Measurements from ENCODE around the gene CACNA1S.

CACNA1S gene

DNA sequence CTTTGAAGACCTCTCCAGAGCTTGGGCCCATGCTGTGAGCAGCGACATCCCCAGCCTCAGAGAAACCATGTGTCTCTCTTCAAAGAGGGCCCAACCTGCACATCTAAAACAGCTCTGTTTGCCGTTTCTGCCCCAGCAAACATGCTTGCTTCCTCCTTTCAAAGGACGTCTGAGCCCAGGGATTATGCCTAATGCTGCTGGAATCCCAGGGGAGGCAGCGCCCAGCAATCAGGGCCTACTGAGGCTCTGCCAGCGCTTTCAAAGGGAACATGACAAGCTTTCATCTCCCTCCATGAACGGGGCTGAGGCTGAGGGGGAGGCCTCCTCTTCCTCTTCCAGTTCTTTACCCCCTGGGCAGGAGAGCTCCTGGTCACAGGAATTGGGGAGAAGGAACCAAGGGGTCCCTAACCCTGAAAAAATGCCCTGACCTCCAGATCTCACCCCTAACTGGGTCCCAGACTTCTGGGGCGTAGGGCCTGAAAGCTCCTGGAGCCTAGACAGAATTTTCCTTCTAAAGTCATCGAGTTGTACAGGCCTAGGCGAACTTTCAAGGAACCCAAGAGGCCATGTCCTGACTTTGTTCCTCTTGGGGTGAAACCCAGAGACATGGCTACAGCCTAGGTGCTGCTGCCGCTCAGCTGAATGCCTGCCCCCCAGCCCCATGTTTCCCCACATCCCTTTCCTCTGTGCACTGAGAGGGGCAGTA is 28.2 kb upstream of the CACNA1S start:
- DNase-seq, result no peak

DNA sequence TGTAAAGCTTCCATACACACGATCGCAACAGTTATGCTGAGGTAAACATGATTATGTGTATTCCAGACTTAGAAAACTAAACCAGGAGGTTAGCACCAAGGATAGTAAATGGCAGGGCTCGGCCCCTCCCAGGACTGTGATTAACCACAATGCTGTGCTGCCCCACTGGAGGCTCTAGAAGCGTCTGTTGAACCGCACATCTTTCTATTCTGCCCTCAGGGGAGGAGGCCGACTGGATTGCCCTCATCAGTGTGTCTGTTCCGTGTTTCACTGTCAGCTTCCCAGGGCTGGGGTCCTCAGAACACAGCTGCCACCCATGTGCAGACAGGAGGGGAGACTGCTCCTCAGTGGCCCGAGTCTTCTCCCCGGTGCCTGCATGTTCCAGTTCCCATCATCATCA is 27.5 kb upstream of the CACNA1S start:
- no peak for DNase-seq

DNA sequence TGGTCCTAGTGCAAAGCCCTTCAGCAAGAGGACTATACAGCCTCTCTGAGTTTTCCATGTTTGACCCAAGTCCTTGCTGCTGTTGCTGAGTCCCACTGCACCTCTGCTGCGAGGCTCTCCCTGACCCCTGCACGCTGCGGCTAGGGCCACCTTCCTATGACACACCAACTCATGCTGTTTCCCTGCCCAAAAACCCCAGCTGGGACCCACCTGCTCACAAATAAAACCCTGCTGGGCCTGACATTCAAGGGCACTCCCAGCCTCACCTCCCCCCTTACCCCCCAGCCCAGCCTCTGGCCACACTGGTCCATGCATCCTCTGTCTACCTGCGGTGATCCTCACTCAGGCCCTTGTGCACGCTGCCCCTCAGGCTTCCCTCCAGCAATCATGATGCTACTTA is 27.1 kb upstream of the CACNA1S start:
- DNase-seq, result no peak

DNA sequence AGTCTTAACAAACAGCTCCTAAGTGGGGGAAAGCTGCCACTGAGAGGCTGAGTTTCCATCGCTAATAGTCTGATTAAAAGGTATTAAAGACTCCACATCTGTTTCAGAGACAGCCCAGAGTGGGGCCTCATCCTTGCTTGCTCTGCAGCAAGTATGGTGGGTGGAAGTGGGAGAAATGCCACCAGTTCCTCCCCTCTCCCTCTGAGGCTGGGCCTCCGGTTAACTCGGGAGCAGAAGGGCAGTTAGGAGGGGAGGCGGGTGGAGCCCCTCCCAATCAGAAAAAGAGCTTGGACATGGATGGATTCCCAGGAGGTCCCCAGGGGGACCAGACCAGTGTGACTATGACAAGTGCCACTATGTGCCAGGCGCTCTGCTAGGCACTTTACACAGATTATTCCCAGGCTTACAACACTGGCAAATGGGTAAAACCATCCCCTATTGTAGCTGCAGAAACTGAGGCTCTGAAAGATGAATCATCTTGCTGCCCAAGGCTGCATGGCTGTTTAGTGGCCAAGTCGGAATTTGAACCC is 26.1 kb upstream of the CACNA1S start:
- DNase-seq, result no peak

DNA sequence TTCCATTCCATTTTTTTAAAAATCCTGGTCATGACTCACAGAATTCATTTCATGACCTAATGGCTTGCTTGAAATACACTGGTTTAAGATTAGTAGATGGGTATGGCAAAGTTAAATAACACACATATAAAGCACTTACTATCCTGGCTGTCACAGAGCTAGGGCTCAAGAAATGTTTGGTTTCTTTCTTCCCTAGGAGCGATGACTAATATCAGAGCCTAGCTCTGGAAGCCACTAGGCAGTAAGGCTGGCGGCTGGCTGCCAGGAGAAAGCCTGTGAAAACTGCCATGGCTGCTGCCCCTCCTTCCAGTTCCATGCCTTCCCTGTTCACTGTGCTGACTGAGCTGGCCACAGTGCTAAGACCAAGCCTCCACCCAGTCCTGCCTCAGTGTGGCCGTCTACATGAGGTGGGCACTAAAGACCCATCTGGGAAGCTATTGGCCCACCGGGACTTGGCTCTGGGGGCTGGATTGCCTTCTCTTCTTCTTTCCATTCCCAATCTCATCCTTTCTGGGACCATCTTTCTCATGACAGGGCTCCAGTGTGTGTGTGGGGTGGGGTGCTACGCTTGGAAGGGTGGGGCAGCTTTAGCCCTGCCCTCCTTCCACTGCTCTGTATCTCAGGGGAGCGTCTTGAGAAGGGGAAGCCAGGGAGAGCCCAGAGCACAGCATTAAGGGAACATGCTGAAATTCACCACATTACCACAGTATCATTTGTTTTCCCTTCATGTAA is 25.5 kb upstream of the CACNA1S start:
- no peak for DNase-seq

DNA sequence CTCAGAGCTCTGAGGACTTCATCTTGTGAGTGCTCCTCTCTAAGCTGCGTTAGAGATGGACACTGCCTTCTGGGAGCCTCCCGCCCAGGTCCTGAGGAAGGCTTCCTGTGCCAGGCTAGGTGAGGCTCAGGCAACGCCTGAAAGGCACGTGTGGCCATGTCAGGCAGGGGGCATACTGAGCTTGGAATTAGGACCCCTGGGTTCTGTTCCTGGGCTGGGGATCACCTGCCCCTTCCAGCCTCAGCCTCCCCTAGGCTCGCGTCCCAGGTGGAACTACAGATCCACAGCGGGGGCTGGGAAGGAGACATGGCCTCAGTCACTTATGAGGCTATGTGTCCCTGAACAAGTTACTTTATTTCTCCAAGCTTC is 24.8 kb upstream of the CACNA1S start:
- no peak for DNase-seq

DNA sequence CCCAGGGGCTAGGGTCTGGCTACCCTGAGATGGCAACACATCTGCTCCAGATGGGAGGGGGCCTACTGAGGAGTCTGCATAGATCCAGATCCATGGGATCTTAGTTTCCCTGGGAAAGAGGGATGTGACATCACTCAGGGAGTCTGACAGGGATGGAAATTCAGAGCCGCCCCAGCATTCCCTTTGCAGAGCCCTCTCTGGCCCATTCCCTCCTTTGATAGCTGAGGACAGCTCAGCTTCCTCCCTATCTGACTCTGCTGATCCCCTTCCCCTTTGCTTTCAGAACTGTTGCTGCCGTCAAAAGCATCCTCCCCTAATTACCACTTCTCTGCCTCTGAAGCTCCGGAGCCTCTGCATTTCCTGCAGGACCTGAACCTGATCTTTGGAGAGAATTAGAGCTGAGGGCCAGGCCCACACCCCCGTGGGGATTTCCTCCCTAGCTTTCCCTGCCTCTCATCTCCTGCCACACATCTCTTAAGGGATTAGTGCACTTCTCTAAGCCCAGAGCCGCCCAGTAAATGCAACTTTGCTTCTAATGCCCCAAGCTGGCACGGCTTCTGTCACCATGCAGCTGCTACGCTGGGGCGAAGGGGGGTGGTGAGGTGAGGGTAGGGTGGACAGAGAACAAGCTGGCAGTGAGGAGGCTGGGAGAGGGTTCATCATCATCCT is 24.3 kb upstream of the CACNA1S start:
- DNase-seq, result no peak

DNA sequence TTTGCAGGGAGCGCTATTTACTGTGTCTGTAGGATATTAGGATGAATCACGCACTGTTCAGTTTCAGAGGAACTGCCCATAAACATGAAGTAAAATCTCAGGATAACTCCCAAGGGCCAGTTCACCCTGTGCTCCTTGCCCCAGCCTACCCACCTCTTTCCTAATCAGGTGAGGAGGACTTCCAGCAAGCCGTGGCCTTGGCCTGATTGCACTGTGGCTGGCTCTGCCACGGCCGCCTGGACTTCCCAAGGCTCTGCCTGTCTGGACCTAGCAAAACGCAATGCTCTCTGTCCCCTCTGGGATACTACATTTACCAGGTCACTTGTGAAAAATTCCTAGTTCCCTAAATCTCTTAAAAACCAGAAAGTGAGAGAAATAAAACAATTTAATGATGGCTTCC is 22.2 kb upstream of the CACNA1S start:
- no peak for DNase-seq

DNA sequence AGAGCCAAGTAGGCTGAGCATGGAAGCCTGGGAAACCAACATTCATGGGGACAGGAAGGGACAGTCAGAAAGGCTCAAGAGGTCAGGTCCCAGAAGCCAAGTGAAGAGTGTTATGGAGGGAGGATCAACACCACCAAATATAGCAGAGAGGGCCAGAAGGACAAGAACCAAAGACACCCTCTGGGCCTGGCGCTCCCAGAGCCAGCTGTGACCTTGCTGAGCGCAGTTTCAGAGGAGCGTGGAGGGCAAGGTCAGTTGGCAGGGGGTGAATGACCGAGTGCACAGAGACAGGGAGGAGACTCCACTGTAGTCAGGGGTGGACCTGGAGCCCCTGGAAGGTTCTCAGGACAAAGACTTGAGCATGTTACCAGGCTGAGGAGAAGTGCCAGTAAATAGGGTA is 19.2 kb upstream of the CACNA1S start:
- no peak for DNase-seq

DNA sequence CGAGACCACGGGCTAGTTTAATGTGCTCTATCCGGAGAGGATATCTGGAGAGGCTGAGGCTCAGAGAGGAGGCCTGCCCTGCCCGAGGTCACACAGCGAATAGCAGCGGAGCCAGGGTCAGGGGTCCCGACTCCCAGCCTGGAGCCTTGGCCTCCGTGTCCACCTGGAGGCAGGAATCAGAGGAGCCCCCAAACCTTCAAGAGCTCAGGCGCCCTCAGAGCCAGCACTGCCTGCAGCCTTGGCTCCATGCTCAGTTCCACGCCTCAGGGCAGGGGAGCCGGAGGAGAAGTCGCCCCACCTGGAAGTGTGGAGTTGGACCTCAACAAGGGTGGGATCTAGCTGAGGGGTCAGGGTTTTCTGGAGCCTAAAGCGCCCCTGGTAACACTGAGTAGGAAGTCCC is 16.7 kb upstream of the CACNA1S start:
- DNase-seq, result no peak

DNA sequence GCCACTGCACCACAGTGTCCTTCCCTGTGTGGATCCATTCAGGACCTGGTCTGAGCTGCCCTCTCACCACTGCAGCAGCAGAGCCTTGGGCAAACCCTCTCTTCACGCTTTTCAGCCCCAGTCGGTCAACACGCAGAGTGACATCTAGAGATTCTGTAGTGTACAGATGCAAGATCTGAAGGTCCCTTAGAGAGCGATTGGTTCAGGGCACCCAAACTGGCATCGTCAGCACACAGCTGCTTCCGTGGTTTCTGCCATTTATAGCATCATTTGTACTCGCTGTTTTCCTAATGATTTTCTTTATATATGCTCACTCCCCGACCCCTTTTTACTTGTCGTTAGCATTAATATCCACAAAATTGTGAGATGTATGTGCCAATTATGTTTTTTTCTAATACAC is 16.2 kb upstream of the CACNA1S start:
- DNase-seq, result no peak

DNA sequence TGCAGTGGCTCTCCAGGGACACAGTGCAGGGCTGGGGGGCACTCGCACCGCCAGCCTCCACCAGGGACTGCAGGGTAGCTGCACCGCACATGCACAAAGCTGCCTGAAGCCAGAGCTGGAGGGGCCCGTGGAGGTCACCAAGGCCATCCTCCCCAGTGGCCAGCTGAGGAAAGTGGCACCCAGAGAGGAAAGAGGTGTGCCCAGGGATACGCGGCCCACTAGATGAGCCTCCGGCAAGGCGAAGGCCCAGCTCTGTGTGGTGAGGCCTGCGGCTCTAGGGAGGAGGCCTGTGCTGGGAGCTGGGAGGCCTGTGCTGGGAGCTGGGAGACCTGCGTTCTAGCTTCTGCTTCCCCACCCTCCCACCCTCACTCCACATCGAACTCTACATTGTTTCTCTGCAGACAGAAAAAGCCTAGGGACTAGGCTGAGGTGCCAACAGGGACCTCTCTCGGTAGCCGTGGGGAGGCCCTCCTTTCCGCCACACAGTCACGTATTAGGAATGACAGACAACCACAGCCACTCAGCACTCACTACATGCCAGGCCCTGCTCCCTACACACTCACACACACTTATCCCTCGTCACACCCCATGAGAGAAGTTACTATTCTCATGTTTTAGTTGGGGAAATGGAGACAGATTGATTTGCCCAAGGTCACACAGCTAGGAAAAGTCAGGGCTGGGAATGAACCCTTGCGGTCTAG is 15.7 kb upstream of the CACNA1S start:
- DNase-seq, result no peak

DNA sequence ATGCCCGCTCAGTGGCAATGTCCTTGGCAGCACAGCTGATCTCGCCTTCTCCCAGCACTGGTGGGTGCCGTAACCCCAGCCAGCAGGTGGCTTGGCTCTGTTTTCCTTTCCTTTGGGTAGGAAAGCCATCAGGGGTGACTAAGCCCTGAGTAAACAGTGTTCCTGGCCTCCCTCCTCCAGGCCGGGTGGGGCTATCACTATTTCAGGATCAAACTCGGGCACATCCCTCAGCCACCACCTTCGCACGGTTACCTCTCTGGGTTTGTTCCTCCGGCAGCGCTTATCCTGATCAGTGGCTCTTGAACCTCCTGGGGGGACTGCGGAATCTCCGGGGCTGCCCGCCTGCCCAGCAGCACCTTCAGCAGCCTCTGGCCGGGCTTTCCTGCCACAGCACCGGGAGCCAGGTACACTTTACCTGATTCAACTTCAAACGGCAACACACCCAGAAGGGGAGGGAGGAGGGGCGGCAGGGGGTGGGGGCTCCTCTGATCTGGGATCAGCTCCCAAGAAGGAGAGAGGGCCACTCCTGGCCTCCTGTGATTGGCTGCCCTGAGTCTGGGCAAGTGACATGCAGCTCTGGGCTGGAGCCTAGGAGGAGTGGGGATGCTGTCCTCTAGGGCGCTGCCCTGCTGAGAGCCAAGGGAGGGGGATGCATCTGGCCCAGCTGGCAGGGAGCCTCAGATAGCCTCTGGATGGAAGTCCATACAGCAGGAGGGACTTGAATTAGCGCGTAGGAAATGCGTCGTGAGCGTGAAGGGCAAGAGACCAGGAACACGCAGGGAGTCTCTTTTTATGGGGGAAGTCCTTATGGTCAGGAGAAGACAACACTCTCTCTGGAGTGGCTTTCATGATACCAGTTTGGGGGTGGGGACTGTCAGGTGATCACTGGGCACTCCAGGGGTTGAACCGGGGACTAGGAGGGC is 14.9 kb upstream of the CACNA1S start, which contains the start of gene ASCL5:
Gene ASCL5 (minus strand): TSS at position 353 of the 923 bp plus-strand sequence. CDS start 11,812 bp downstream, outside the sequence.
- DNase-seq, result no peak

DNA sequence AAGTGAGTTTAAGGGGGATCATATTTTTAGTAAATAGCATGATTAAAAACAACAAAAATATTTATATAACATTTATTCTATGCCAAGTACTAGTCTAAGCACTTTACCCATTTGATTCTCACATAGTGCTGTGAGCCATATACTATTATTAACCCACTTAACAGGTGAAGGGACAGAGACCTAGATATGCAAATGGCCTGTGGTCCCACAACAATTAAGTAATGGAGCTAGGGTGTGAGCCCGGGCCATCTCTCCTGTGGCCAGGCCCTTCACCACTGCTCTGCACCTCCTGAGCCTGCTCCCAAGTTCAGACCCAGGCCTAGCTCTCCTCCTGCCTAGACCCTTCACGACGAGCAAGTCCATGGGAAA is 14.2 kb upstream of the CACNA1S start:
- no peak for DNase-seq

DNA sequence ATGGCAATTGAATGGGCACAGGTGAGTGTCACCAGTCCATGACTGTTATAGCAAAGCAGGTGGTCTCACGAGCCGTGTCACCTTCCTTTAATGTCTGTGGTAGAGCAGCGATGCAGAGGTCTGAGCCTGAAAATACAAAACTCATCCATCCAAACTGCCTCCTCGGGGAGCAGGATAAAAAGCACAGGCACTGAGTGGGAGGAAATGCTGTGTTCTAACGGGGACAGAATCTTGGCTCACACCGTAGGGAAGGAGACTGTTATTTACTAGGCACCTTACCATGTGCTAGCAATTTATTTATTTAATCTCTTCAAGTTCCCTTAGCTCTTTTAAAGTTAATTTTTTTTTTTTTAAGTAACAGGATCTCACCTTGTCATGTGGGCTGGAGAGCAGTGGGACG is 13.6 kb upstream of the CACNA1S start:
- DNase-seq, result no peak

DNA sequence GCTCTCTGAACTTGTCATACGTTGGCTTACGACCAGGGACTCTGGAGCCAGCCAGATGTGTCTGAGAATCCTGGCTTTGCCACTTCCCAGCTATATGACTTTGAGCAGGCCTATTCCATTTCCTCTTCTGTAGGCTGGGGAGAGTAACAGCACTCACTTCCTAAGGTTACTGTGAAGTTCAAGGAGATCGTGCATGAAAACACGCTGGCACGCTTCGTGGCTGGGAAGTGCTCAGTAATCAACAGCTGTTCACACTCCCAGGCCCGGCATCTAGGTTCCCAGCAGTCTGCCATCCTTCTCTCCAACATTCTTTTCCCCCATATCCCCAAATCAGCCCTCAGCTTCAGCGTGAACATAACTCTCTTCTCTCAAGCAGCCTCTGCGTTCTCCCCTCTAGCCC is 12.8 kb upstream of the CACNA1S start:
- no peak for DNase-seq

DNA sequence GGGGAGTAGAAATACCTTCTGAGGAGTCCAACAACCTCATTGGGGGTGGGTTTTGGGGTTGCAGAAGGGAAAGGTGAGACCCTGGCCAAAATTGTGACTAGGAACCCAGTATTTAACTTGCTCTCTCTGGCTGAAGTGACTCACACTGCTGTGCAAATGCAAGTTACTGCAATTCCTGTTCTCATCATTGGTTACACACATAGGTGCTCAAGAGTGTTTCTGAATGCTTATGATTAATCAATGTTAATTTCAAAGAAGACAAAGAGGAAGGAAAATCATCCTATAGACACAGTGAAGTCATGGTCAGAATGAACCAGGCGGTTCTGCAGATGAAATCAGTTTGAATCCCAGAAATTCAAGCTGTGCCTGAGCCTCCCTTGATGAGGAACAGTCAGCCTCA is 11.6 kb upstream of the CACNA1S start:
- no peak for DNase-seq

DNA sequence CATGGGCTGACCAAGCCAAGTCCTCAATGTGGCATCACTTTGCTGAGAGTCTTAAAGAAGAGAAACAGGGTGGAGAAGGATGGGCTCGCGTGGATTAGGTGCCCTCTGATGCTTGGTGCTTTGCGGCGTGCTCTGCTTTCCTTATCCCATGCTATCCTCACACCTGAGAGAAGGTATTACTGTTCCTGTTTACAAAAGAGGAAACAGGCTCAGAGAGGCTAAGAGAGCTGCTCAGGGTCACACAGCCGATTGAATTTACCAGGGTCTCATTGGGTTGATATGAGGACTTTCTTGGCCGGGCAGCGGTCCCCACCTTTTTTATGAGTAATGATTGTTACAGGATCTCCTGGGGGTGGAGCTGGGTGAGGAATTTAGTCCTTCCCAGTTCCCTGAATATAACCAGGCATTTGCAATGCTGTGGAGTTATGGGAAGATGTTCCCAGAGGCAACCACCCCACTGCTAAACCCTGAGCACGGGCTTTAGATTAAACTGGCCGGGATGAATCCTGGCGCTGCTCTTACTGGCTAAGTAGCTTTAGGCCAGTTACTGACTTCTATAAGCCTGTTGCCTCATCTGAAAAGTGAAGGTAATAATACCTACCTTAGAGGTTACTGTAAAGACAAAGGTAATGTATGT is 10.2 kb upstream of the CACNA1S start:
- no peak for DNase-seq

DNA sequence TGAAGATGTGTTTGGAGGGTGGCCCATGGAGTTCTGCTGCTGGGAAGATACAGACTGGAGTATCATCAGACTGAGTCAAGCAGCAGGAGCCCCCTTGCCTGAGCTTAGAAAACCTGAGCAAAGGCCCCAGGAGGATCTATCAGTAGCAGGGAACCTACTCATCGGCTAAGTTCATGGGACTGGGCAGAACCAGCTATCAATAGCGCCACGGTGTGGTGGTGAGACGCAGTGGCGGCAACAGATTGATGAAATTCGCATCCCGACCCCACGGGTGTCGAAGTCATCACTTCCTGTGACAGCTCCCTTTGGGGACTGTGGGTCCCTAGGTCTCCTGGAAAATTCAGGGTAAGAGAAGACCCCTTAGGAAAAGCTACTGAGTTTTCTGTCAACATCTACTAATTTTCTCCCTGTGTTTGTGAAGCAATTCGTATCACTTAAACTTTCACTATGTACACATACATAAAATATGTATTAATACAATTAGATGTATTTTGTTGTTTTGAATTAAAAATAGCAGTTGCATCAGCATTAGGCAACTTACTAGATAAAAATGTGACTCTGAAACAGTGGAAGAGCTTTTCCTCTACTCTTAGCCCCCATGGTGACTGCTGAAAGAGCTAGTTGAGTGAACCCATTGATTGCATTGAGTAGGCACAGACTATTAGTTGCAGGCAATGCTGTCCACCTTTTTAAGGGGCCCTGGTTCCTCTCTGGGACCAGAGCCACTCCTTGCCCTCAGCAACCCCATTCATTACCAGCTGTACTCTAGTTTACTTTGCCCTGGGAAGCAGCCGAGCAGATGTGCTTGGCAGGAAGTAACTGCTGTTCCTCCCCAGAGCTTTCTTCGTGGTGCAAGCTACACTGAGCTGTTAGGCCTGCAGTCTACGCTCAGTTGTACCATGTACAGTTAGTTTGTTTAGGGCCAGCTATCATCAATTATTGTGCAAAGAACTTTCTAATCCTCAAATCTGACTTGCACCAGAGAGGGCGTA is 7.3 kb upstream of the CACNA1S start:
- peak; percentile 36 to 51 for DNase-seq

DNA sequence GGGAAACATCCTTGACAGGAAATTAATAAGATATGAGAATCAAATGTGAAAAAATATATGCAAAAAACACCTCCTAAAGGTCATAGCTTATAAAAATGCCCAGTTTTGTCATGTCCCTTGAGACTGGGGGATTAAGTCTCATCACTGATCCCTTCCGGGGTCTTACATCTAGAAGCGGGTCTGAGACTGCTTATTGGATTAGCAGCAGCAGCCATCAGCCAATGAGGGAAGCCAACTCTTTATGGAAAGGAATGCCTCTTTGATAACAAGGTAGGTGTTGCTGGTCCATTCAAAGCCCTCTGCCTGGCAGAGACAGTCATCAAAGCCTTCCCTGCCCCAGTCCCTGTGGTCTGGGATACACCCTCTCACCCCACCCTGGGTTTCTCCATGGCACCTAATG is 3.9 kb upstream of the CACNA1S start:
- DNase-seq, result no peak
